ENCODE measurements around the gene HS3ST5. TPM values are rescaled to one million over a fixed set of nuclear protein-coding genes. Genes with fewer than 3 reads are reported as not detected.

HS3ST5 gene
- total and polyA plus RNA-seq, 2 experiments from 2014 or later = 2.4 to 4.1 TPM

GRCh38 chr6:114210467-114210866 lies 132.4 kb downstream of the HS3ST5 start:
- no peak for DNase-seq (ENCODE audit: low read depth in 1 of 2, low spot score in 1 of 2)
- H3K9me3 ChIP-seq (ENCODE audit: low read depth) = no peaks in the 10 kb centered on the region
- no peaks in the 10 kb centered on the region for H3K36me3 ChIP-seq
- TF ChIP-seq CTCF (IDR thresholded peaks at IDR 0.05; ENCODE audit: low read depth, low read length) = no peak
- H3K27me3 ChIP-seq = no peaks in the 10 kb centered on the region
- no peaks in the 10 kb centered on the region for H3K4me1 ChIP-seq (ENCODE audit: low read depth)
- H3K4me3 ChIP-seq = no peak overlapping the region
- no peak overlapping the region for H3K27ac ChIP-seq

GRCh38 chr6:114203460-114203859 lies 139.4 kb downstream of the HS3ST5 start:
- H3K4me1 ChIP-seq (ENCODE audit: low read depth) = no peaks in the 10 kb centered on the region
- no peaks in the 10 kb centered on the region for H3K36me3 ChIP-seq
- DNase-seq (ENCODE audit: low read depth in 1 of 2, low spot score in 1 of 2) = no peak
- no peak for TF ChIP-seq CTCF (IDR thresholded peaks at IDR 0.05; ENCODE audit: low read depth, low read length)
- no peaks in the 10 kb centered on the region for H3K27me3 ChIP-seq
- no peaks in the 10 kb centered on the region for H3K9me3 ChIP-seq (ENCODE audit: low read depth)
- no peak overlapping the region for H3K4me3 ChIP-seq
- H3K27ac ChIP-seq = no peak overlapping the region

GRCh38 chr6:114202389-114202788 lies 140.4 kb downstream of the HS3ST5 start:
- Histone ChIP-seq H3K36me3 (no peaks in the 10 kb centered on the region), H3K27ac (no peak overlapping the region), H3K4me1 (ENCODE audit: low read depth) (no peaks in the 10 kb centered on the region), H3K27me3 (no peaks in the 10 kb centered on the region), H3K9me3 (ENCODE audit: low read depth) (no peaks in the 10 kb centered on the region), H3K4me3 (no peak overlapping the region)
- no peak for DNase-seq (ENCODE audit: low read depth in 1 of 2, low spot score in 1 of 2)
- TF ChIP-seq CTCF (IDR thresholded peaks at IDR 0.05; ENCODE audit: low read depth, low read length) = no peak

- Histone ChIP-seq H3K27ac (no peak overlapping the region), H3K4me3 (no peak overlapping the region), H3K4me1 (ENCODE audit: low read depth) (no peaks in the 10 kb centered on the region), H3K27me3 (no peaks in the 10 kb centered on the region), H3K36me3 (no peaks in the 10 kb centered on the region), H3K9me3 (ENCODE audit: low read depth) (no peaks in the 10 kb centered on the region)
- no peak for TF ChIP-seq CTCF (IDR thresholded peaks at IDR 0.05; ENCODE audit: low read depth, low read length)
- DNase-seq (ENCODE audit: low read depth in 1 of 2, low spot score in 1 of 2) = no peak
Observed at GRCh38 chr6:114200891-114201290, 141.9 kb downstream of the HS3ST5 start.

DNA sequence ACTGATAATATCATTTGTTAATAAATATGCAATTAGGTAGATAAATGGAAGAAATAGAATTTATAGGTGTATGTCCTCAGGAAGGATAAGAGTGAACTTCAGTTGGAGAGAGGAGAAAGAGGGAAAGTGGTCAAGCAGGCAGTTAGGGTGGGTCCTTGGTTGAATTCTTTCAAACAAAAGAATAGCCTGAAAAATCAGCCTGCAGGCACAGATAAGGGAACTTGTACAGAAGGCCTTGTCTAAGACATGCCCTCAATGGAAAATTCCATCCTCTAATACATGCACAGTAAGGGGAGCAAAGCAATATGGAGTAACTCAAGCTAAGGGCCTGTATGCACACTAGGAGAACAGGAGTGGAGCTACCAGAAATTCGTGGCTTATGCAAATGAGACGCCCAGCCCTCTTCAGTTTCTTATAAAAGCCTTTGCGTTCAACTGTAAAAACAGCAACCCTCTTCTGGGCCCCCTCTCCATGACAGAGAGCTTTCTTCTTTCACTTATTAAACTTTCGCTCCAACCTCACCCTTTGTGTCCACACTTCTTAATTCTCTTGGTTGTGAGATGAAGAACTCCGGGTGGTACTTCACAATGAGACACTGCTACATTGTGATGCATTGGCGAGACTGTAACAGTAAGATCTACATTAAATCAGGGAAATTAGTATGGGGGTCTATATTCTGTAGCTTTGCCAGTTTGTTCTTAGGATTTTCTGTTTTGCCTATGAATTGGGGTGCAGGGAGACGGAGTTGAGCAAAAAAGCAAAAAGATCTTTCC lies 147.0 kb downstream of the HS3ST5 start:
- no peak overlapping the region for H3K27ac ChIP-seq
- no peaks in the 10 kb centered on the region for H3K27me3 ChIP-seq
- H3K4me3 ChIP-seq = no peak overlapping the region
- TF ChIP-seq CTCF (IDR thresholded peaks at IDR 0.05; ENCODE audit: low read depth, low read length) = no peak
- DNase-seq (ENCODE audit: low read depth in 1 of 2, low spot score in 1 of 2) = no peak
- no peaks in the 10 kb centered on the region for H3K9me3 ChIP-seq (ENCODE audit: low read depth)
- no peaks in the 10 kb centered on the region for H3K4me1 ChIP-seq (ENCODE audit: low read depth)
- no peaks in the 10 kb centered on the region for H3K36me3 ChIP-seq

Data from cardiac muscle cell (in vitro differentiated cells and primary cell).